Large intestine (tissue), 3 donors: ENCODE results near the gene DEXI. TPM values are rescaled to one million over a fixed set of nuclear protein-coding genes. Genes with fewer than 3 reads are reported as not detected.
"Not testable (repeated sequence)": the region's sequence is repeated elsewhere in the genome, so short reads cannot be mapped to it uniquely, and the experiment has no call there.

Source experiments
- DNase-seq, 2 donors: peaks; one replicate each; pipeline versions ENCODE4 v3.0.0 to v3.0.0-alpha.2; 2013
- H3K27ac ChIP-seq: one replicate; pipeline ENCODE4 v1.5.1; 2013; ENCODE audit warnings: low read length
- H3K27me3 ChIP-seq: 2 replicates; pipeline ENCODE4 v1.6.1; 2013; ENCODE audit warnings: low read length; ENCODE audit not compliant: control insufficient read depth, insufficient read depth
- H3K36me3 ChIP-seq: 2 replicates; pipeline ENCODE4 v1.6.1; 2013; ENCODE audit warnings: low read length; ENCODE audit not compliant: control insufficient read depth, insufficient read depth
- H3K4me1 ChIP-seq: one replicate; pipeline ENCODE4 v1.6.1; 2013; ENCODE audit warnings: low read length; ENCODE audit not compliant: control insufficient read depth, insufficient read depth
- H3K4me3 ChIP-seq: one replicate; pipeline ENCODE4 v1.5.1; 2013; ENCODE audit warnings: low read length
- H3K9me3 ChIP-seq: one replicate; pipeline ENCODE4 v1.6.1; 2013; ENCODE audit warnings: mild to moderate bottlenecking, low read depth, low read length, moderate library complexity; ENCODE audit not compliant: control insufficient read depth
- WGBS: methylation state at CpG from one replicate; pipeline ENCODE4 v1.1.5; 2013; ENCODE audit warnings: low lambda C conversion rate; ENCODE audit not compliant: insufficient coverage; 5-methylcytosine and 5-hydroxymethylcytosine counted together
- polyA plus RNA-seq: library from polyadenylated mRNA; unstranded; fragments of 120-200 nt; gene quantifications from one replicate; pipeline ENCODE4 v1.2.1, GENCODE V29; 2013

The DEXI gene
- polyA plus RNA-seq, 1 donor: 31.8 TPM

DNA sequence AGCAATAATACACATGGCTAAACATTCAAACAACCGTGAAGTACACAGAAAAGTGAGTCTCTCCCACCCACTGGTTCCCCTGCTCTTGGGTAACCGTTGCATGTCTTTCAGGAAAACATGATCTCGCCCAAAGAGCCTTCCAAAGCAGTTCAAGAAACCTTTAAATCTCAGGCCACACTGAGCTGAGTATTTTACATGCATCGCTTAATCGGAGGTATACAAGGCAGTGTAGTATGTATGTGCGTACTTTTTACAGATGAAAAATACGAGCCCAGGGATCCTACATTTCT lies 741 bp upstream of the DEXI start:
- DNase-seq: no peak
- Histone ChIP-seq H3K27me3 (no peaks in the 10 kb centered on the region), H3K9me3 (no peaks in the 10 kb centered on the region), H3K36me3 (peaks cover 3% of the 10 kb centered on the region), H3K4me1 (peaks cover 39% of the 10 kb centered on the region), H3K27ac (no peak overlapping the region), H3K4me3 (no peak overlapping the region)
- 57% methylated on average over 1 of the region's 7 CpGs for WGBS

DNA sequence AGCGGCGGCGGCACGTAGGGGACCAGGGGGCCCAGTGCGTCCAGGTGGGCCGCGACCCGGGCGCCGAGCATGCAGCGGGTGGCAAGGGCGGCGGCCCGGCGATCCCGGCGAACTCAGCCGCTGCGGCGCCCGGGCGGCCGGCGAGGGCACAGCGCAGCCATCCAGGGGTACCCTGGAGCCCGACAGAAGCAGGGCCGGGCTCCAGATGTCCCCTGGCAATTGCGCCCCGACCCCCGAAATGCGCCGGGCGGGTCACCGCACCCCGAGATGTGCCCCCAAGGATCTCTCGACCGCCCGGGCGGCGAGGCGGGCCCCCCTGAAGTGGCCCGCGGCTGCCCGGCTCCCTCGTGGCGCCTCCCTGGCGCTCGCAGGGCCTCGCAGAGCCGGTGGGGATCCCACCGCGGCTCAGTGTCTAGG lies 325 bp downstream of the DEXI start:
- no CpG with 5 or more reads among the region's 52 CpGs for WGBS
- Histone ChIP-seq H3K4me3 (peak overlapping the region; percentile 55), H3K36me3 (peaks cover 10% of the 10 kb centered on the region), H3K4me1 (peaks cover 47% of the 10 kb centered on the region)
- H3K9me3 ChIP-seq, H3K27me3 ChIP-seq, H3K27ac ChIP-seq: not testable (repeated sequence)
- DNase-seq: peak in 1 of 2 donors; percentile 37

DNA sequence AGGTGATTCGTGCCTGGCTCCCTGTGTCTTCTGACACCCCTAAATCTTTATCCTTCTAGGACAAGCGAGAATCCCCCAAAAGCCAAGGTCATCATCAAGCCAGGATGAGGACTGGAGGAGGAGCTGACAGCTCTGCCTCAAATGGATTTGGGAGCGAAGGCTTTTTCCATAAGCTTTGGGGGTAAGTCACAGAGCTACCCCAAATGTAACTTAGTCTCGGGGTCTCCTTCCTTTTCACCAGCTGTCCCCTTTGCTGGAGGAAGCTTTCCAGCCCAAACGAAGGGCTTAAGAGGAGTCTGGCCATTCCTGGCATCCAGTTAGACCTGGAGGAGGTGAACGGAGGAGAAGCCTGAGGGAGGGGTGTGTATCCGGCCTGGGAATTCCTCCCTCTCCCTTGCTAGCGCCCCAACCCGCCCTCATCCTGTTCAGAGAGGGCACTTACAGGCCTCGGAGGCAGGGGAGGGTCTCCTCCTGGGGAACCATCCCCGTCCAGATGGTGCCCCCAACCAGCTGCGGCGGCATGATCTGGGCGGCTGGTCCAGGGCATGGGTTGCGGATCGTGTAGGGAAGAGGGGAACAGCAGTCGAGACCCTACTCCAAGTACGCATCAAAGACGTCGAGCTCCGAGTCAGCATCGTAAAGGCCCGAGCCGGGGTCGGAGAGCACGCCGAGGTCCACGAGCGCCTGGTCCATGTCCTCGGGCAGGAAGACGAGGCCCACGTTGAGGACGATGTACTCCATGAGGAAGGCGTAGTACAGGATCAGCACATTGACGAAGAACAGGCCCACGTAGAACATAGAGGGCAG lies 938 bp downstream of the DEXI start:
- Histone ChIP-seq H3K4me1 (peaks cover 44% of the 10 kb centered on the region), H3K27me3 (no peaks in the 10 kb centered on the region)
- DNase-seq: peak in 1 of 2 donors; percentile 48

DNA sequence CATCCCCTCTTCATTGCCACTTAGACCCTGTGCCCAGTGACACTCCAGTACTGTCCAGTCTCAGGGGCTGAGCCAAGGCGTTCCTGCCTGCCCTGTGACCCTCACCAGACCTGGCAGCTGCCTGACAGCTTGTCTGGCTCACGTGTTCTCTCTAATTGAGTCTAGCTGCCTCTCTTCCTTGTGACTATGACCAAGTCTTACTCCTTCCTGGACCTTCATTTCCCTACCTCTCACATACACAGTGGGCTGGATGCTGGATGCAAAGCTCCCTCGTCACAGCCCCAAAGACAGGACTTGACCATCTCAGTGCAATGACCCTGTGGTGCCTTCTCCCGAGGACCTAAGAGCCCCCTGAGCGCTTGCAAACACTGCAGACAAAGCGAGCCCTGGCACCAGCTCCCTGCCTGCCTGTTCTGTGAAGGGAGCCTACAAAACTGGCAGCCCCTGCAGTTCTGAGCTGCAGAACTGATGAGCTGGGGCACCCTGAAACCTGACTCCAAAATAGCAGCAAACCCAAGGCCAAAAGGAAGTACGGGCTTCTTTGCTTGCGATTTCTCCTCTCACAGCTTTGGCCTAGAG lies 1.7 kb downstream of the DEXI start:
- Histone ChIP-seq H3K27ac (peak overlapping the region; percentile 7), H3K4me3 (peak overlapping the region; percentile 55), H3K27me3 (no peaks in the 10 kb centered on the region), H3K36me3 (peaks cover 14% of the 10 kb centered on the region), H3K4me1 (peaks cover 41% of the 10 kb centered on the region), H3K9me3 (no peaks in the 10 kb centered on the region)
- WGBS: no CpG with 5 or more reads among the region's 8 CpGs
- peak; percentile 53 to 71 for DNase-seq

More for the DNA sequence above, 938 bp downstream of the DEXI start:
- H3K27ac ChIP-seq: peak overlapping the region; percentile 7
- no CpG with 5 or more reads among the region's 36 CpGs for WGBS
- peak overlapping the region; percentile 55 for H3K4me3 ChIP-seq
- H3K9me3 ChIP-seq: no peaks in the 10 kb centered on the region
- H3K36me3 ChIP-seq: peaks cover 13% of the 10 kb centered on the region

DNA sequence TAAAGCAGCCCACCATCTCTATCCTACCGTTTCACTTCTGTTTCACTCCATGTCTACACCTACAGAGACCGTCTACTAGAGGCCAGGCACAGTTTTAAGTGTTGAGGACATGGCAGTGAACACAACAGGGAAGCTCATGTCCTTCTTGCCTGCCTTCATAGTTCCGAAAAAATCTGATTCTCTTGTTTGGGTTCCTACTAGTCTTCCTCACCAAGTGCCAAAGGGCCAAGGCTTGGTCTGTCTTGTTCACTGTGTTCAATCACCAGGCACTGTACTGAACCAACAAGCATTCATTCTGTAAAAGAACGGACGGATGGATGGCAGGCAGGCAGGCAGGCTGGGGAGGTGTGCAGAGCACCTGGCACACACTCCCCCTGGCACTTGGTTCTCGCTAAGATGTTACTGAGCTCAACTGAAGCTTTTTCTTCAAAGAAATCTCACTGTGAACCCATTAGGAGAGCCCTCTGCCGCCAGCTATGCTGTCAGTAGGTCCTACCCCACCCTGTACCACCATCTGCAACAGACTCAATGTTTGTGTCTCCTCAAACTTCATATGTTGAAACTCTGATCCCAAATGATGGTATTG lies 2.5 kb downstream of the DEXI start:
- no peaks in the 10 kb centered on the region for H3K27me3 ChIP-seq
- no peaks in the 10 kb centered on the region for H3K9me3 ChIP-seq
- peaks cover 14% of the 10 kb centered on the region for H3K36me3 ChIP-seq
- 90% methylated on average over 2 of the region's 7 CpGs for WGBS
- H3K27ac ChIP-seq: no peak overlapping the region
- H3K4me1 ChIP-seq: peaks cover 37% of the 10 kb centered on the region
- no peak for DNase-seq
- peak overlapping the region; percentile 55 for H3K4me3 ChIP-seq

DNA sequence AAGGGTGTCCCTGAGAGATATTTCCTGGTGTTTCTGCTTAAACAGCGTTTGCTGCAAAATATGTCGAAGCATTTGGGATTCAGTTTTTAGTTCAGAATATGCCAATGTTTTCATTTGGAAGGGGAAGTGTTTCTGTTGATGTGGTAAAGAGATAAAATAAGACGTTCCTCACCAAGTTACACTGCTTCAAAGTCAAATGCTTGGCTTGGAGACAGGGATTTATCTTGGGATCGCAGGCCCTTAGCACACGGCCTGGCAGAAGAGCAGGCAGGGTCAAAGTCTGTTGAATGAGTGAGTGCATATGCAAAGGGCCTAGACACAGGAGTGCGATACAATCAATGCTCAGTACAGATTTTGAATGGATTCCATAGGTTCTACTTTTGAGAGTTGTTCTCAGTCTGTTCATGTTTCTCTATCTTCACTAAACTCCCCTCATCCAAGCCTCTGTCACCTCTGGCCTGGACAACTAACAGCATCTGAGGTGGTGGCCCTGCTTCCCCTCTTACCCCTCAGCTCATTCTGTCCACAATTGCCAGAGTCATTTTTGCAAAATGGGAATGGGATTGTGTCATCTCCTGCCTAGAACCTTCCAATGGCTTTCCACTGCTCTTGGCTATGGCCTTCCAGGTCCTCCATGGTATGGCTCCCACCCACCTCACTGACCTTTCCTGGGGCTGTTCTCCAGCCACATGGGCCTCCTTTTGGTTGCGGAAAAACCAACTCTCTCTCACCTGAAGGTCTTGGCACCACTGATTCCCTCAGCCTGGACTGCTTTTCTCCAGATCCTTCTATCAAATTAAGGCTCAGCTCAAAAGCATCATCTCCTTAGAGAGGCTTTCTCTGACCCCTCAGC lies 3.2 kb downstream of the DEXI start:
- peaks cover 19% of the 10 kb centered on the region for H3K36me3 ChIP-seq
- peak; percentile 43 to 63 for DNase-seq
- H3K27me3 ChIP-seq: no peaks in the 10 kb centered on the region
- H3K4me3 ChIP-seq: no peak overlapping the region
- no peaks in the 10 kb centered on the region for H3K9me3 ChIP-seq
- peaks cover 37% of the 10 kb centered on the region for H3K4me1 ChIP-seq
- peak overlapping the region; percentile 77 for H3K27ac ChIP-seq
- 20% methylated on average over 1 of the region's 7 CpGs for WGBS

DNA sequence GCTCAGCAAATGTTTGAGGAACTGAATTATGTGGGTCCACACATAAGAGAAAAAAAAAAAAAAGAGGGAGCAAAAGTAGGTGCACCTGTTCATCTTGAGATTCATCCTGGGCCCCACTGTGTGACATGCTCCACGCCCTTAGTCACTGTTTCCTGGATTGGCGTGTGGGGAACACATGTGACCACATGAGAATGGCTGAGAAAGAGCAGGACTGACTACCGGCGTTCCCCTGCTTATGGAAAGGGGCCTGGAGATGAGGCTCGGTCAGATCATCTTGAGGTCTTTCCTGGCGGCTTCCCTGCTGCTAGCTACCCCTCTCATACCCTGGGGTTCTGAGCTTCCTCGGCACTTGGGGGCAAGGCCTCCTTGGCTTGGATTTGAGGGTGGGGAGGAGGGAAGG lies 3.9 kb downstream of the DEXI start:
- H3K9me3 ChIP-seq: no peaks in the 10 kb centered on the region
- no peak overlapping the region for H3K4me3 ChIP-seq
- peak in 1 of 2 donors; percentile 64 for DNase-seq
- peaks cover 24% of the 10 kb centered on the region for H3K36me3 ChIP-seq
- H3K27ac ChIP-seq: peak overlapping the region; percentile 77
- no peaks in the 10 kb centered on the region for H3K27me3 ChIP-seq
- peaks cover 37% of the 10 kb centered on the region for H3K4me1 ChIP-seq
- WGBS: no CpG with 5 or more reads among the region's 7 CpGs

DNA sequence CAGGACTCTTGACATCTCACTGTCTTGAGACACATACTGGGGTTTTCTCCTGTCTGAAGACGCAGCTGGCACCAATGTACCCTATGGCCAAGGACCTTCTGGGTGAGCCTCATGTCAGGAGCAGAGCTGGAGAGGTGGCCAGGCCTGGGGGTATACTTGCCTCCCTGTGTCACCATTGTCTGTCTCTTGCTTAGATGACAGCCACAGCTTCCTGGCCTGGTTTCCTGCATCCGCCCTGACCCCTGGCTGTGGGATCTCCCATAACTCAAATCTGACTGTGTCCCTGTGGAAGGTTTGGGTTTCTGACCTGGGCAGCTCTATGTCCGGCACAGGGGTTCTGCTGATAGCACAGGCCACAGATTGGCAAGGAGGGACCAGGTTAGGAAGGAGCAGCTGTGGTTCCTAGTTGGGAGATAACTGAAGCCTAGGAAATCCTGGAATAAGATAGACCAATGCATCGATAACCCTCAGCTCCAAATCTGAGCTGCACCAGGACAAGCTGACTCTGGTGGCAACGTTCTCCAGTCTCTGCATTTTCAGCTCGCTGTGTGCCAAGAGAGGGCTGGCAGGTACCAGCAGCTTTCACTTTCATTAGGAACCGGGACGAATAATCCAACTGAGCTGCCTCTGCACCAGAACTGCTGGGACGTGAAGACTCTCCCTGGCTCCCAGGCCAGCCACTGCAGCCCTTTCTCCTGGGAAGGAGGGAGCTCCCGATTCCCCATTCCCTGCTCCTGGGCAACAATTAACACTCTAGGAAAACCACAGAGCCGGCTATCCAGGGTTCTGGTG lies 5.0 kb downstream of the DEXI start:
- Histone ChIP-seq H3K4me1 (peaks cover 37% of the 10 kb centered on the region), H3K9me3 (no peaks in the 10 kb centered on the region), H3K4me3 (no peak overlapping the region), H3K36me3 (peaks cover 30% of the 10 kb centered on the region), H3K27ac (no peak overlapping the region), H3K27me3 (no peaks in the 10 kb centered on the region)
- no CpG with 5 or more reads among the region's 11 CpGs for WGBS
- no peak for DNase-seq

DNA sequence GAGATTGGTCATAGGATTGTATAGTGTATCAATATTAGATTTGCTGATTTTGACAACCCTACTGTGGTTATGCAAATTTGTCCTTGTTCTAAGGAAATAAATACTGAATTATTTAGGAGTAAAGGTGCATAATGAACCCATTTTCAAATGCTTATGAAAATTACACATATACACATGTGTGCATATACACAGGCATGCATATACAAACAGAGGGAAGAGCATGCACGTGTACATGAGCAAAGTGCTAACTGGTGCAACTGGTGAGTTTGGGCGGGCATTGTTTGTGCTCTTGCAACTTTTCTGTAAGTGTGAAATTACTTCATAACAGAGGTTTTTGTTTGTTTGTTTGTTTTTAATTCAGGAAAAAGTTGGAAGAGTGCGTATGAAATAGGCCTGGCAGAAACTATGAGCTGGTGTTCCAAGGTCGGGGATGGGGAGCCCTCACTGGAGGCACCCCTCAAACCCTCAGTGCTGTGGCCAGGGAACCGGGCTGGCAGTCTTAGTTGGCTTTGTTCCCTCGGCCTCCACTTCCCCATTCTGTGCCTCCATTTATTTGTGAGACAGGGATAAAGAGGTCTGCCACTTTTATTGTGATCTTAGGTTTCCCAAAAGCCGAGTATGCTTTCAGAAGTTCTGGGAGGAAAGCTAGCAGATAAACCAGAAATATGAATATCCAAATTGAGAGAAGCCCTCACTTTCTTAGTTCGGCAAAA lies 5.8 kb downstream of the DEXI start:
- Histone ChIP-seq H3K4me1 (peaks cover 37% of the 10 kb centered on the region), H3K9me3 (no peaks in the 10 kb centered on the region), H3K27ac (no peak overlapping the region), H3K36me3 (peaks cover 36% of the 10 kb centered on the region), H3K4me3 (no peak overlapping the region), H3K27me3 (no peaks in the 10 kb centered on the region)
- DNase-seq: no peak
- 80% methylated on average over 1 of the region's 8 CpGs for WGBS
